ENCODE data around the gene CRK. TPM values are rescaled to one million over a fixed set of nuclear protein-coding genes. Genes with fewer than 3 reads are reported as not detected.

Gene CRK
- total and polyA plus RNA-seq, 8 donors: 51.0 to 84.0 (median 58.2) TPM

- peak; percentile 65 for ATAC-seq
- intact Hi-C loops (cut with DNase I): no loop called here
- Histone ChIP-seq H3K27ac (no peak overlapping the region), H3K36me3 (peaks cover 0 to 52% of the 10 kb centered on the region in 2 donors), H3K9me3 (no peaks in the 10 kb centered on the region), H3K4me3 (no peak overlapping the region), H3K27me3 (no peaks in the 10 kb centered on the region), H3K4me1 (peaks cover 0 to 35% of the 10 kb centered on the region in 2 donors)
- TF ChIP-seq CTCF (IDR thresholded peaks at IDR 0.05): no peak
- no peak for DNase-seq
These were observed 17.4 kb downstream of the CRK start for GRCh38 chr17:1438593-1439083.

- Histone ChIP-seq H3K4me3 (no peak overlapping the region), H3K4me1 (peaks cover 3 to 47% of the 10 kb centered on the region in 2 donors), H3K9me3 (no peaks in the 10 kb centered on the region), H3K27ac (no peak overlapping the region), H3K27me3 (no peaks in the 10 kb centered on the region), H3K36me3 (peaks cover 0 to 66% of the 10 kb centered on the region in 2 donors)
- no peak for DNase-seq
- ATAC-seq: no peak
- no peak for TF ChIP-seq CTCF (IDR thresholded peaks at IDR 0.05)
- intact Hi-C loops (cut with DNase I): no loop called here
These were observed 20.7 kb downstream of the CRK start for GRCh38 chr17:1435326-1435725.

GRCh38 chr17:1434150-1434549 is 21.9 kb downstream of the CRK start:
- no peak for TF ChIP-seq CTCF (IDR thresholded peaks at IDR 0.05)
- ATAC-seq: no peak
- intact Hi-C loops (cut with DNase I): no loop called here
- peaks cover 0 to 78% of the 10 kb centered on the region in 2 donors for H3K36me3 ChIP-seq
- no peak overlapping the region for H3K4me3 ChIP-seq
- H3K4me1 ChIP-seq: peaks cover 3 to 37% of the 10 kb centered on the region in 2 donors
- H3K27ac ChIP-seq: no peak overlapping the region
- H3K27me3 ChIP-seq: no peaks in the 10 kb centered on the region
- no peaks in the 10 kb centered on the region for H3K9me3 ChIP-seq
- no peak for DNase-seq

GRCh38 chr17:1431631-1432104 is 24.4 kb downstream of the CRK start:
- no peak for TF ChIP-seq CTCF (IDR thresholded peaks at IDR 0.05)
- Histone ChIP-seq H3K27me3 (no peaks in the 10 kb centered on the region), H3K9me3 (no peaks in the 10 kb centered on the region), H3K36me3 (peaks cover 0 to 96% of the 10 kb centered on the region in 2 donors), H3K4me3 (no peak overlapping the region), H3K27ac (no peak overlapping the region), H3K4me1 (peaks cover 3 to 15% of the 10 kb centered on the region in 2 donors)
- ATAC-seq (no peak), DNase-seq (no peak)
- intact Hi-C loops (cut with DNase I): no loop called here

GRCh38 chr17:1423456-1424135 is 32.4 kb downstream of the CRK start:
- peak; percentile 85 for ATAC-seq
- H3K9me3 ChIP-seq: no peaks in the 10 kb centered on the region
- no peaks in the 10 kb centered on the region for H3K27me3 ChIP-seq
- H3K27ac ChIP-seq: peak overlapping the region; percentile 35 to 53
- no peak for TF ChIP-seq CTCF (IDR thresholded peaks at IDR 0.05)
- peaks cover 13 to 20% of the 10 kb centered on the region in 2 donors for H3K4me1 ChIP-seq
- peak in 2 of 4 donors; percentile 2 to 39 for DNase-seq
- H3K36me3 ChIP-seq: peaks cover 0 to 95% of the 10 kb centered on the region in 2 donors
- intact Hi-C loops (cut with DNase I): no loop called here
- H3K4me3 ChIP-seq: no peak overlapping the region
